Loucy (cell line): ENCODE data around the gene FAM83B.

Source experiments
- CTCF ChIP-seq: fragments of 200-600 bp; sonication (generic); conservative IDR thresholded peaks from 2 replicates; pipeline ENCODE4 v1.5.1; 2014; ENCODE audit warnings: mild to moderate bottlenecking, antibody characterized with exemption, low read length
- EZH2phosphoT487 ChIP-seq: fragments of 200-600 bp; IDR thresholded peaks from 2 replicates; pipeline ENCODE4 v1.6.1; 2018; ENCODE audit warnings: antibody characterized with exemption, mild to moderate bottlenecking, moderate library complexity, borderline replicate concordance

- TF ChIP-seq CTCF (no peak), EZH2phosphoT487 (no peak)
Measured at GRCh38 chr6:54864272-54864671, 17.7 kb downstream of the FAM83B start.
